ENCODE data around the gene FBXO7.

The FBXO7 gene

DNA sequence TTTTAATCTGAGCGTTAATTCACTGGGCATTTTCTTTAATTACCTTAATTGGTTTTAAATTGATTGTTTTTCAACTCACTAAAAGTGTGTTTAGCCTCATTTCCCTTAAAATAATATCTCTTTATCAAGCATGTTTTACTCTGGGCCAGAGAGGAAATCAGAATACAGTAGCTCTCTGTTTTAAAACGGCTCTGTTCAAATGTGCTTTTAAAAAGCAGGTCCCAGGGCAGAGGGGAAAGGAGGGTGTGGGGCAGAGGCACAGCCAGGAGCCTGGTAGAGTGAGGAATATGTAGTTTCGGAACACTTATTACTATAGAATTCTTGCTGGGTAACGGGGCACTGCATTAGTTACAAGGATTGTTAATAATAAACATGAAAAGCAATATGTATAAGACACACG, 47.6 kb downstream of the FBXO7 start:
- Histone ChIP-seq H3K27ac (ENCODE audit: low read depth, low read length) (no peak overlapping the region), H4K8ac (ENCODE audit: low read depth, low read length) (no peak overlapping the region), H3K56ac (ENCODE audit: low read length) (no peak overlapping the region), H3K9ac (ENCODE audit: low read length) (no peak overlapping the region), H3K18ac (ENCODE audit: low read length) (no peak overlapping the region), H3K79me2 (ENCODE audit: control insufficient read depth, insufficient read depth, low read length) (no peaks in the 10 kb centered on the region), H3K4me1 (ENCODE audit: control insufficient read depth, low read depth, low read length) (no peaks in the 10 kb centered on the region), H2BK120ac (ENCODE audit: low read depth, low read length) (no peak overlapping the region), H4K5ac (ENCODE audit: low read length) (no peak overlapping the region), H2BK15ac (replicated peaks; ENCODE audit: low read depth) (no peak overlapping the region), H3K79me1 (ENCODE audit: low read length) (no peaks in the 10 kb centered on the region), H3K4ac (ENCODE audit: low read depth, low read length) (no peak overlapping the region), H3K4me2 (ENCODE audit: low read length) (no peak overlapping the region), H3K23ac (ENCODE audit: low read length) (no peak overlapping the region), H2BK5ac (ENCODE audit: low read length) (no peak overlapping the region), H3K4me3 (ENCODE audit: low read length) (no peak overlapping the region), H2AK5ac (ENCODE audit: low read length) (no peak overlapping the region), H3K27me3 (ENCODE audit: insufficient read depth, low read length, poor library complexity) (no peaks in the 10 kb centered on the region), H3K36me3 (ENCODE audit: control insufficient read depth, insufficient read depth, low read length) (no peaks in the 10 kb centered on the region)
- WGBS (ENCODE audit: extremely low coverage, insufficient coverage, low lambda C conversion rate), result no CpG with 5 or more reads among the region's 5 CpGs
- DNase-seq, result no peak

DNA sequence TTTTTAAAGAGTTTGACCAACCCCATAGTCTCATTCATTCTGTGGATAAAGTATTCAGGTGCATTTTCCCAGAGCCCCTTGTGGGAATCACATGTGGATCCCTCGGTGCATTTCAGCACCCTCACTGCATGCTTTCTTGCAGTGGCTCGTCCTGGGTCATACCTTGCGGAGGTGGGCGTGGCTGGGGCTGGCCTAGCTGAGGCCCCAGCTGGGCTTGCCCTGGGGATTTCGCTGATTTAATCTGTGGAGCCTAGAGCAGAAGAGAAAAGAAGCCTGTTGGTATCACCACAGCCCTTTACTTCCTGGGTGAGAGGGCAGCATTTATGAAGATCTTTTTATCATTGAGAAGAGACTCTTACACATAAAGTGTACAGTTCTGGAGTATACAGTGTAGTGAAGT, 53.1 kb downstream of the FBXO7 start:
- no peak overlapping the region for H3K4me3 ChIP-seq (ENCODE audit: low read length)
- no peak overlapping the region for H2BK15ac ChIP-seq (replicated peaks; ENCODE audit: low read depth)
- no peaks in the 10 kb centered on the region for H3K79me2 ChIP-seq (ENCODE audit: control insufficient read depth, insufficient read depth, low read length)
- no peak overlapping the region for H2AK5ac ChIP-seq (ENCODE audit: low read length)
- no CpG with 5 or more reads among the region's 5 CpGs for WGBS (ENCODE audit: extremely low coverage, insufficient coverage, low lambda C conversion rate)
- no peak overlapping the region for H3K9ac ChIP-seq (ENCODE audit: low read length)
- H3K27ac ChIP-seq (ENCODE audit: low read depth, low read length), result no peak overlapping the region
- no peaks in the 10 kb centered on the region for H3K36me3 ChIP-seq (ENCODE audit: control insufficient read depth, insufficient read depth, low read length)
- H2BK120ac ChIP-seq (ENCODE audit: low read depth, low read length), result no peak overlapping the region
- H3K56ac ChIP-seq (ENCODE audit: low read length), result no peak overlapping the region
- no peak overlapping the region for H4K8ac ChIP-seq (ENCODE audit: low read depth, low read length)
- H2BK5ac ChIP-seq (ENCODE audit: low read length), result no peak overlapping the region
- no peaks in the 10 kb centered on the region for H3K4me1 ChIP-seq (ENCODE audit: control insufficient read depth, low read depth, low read length)
- no peak overlapping the region for H4K5ac ChIP-seq (ENCODE audit: low read length)
- H3K4me2 ChIP-seq (ENCODE audit: low read length), result no peak overlapping the region
- H3K18ac ChIP-seq (ENCODE audit: low read length), result no peak overlapping the region
- peak; percentile 14 for DNase-seq
- H3K23ac ChIP-seq (ENCODE audit: low read length), result no peak overlapping the region
- H3K79me1 ChIP-seq (ENCODE audit: low read length), result no peaks in the 10 kb centered on the region
- H3K27me3 ChIP-seq (ENCODE audit: insufficient read depth, low read length, poor library complexity), result no peaks in the 10 kb centered on the region
- H3K4ac ChIP-seq (ENCODE audit: low read depth, low read length), result no peak overlapping the region

DNA sequence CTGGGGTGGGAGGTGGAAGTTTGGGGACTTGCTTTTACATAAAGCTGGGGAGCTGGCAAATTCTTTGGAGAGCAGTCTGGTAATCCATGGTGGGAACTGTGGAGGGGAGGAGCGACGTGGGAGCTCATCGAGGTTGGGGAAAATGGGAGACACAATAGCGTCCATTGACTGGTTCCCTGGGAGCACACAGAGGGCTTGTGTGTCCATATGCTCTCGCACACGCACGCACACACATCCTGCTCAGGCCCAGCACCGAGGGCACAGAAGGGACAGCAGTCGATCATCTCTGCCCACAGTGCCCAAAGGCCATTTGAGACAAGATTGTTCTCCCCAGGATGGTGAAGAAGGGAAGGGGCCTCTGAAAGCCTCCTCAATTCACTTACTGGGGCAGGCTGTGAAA, 53.7 kb downstream of the FBXO7 start:
- Histone ChIP-seq H3K23ac (ENCODE audit: low read length) (no peak overlapping the region), H4K8ac (ENCODE audit: low read depth, low read length) (no peak overlapping the region), H3K27me3 (ENCODE audit: insufficient read depth, low read length, poor library complexity) (no peaks in the 10 kb centered on the region), H2AK5ac (ENCODE audit: low read length) (no peak overlapping the region), H3K56ac (ENCODE audit: low read length) (no peak overlapping the region), H3K18ac (ENCODE audit: low read length) (no peak overlapping the region), H3K79me2 (ENCODE audit: control insufficient read depth, insufficient read depth, low read length) (no peaks in the 10 kb centered on the region), H3K4ac (ENCODE audit: low read depth, low read length) (no peak overlapping the region), H2BK5ac (ENCODE audit: low read length) (no peak overlapping the region), H3K4me2 (ENCODE audit: low read length) (no peak overlapping the region), H2BK120ac (ENCODE audit: low read depth, low read length) (no peak overlapping the region), H4K5ac (ENCODE audit: low read length) (no peak overlapping the region), H3K36me3 (ENCODE audit: control insufficient read depth, insufficient read depth, low read length) (no peaks in the 10 kb centered on the region), H3K79me1 (ENCODE audit: low read length) (no peaks in the 10 kb centered on the region), H3K9ac (ENCODE audit: low read length) (no peak overlapping the region), H3K27ac (ENCODE audit: low read depth, low read length) (no peak overlapping the region), H2BK15ac (replicated peaks; ENCODE audit: low read depth) (no peak overlapping the region), H3K4me1 (ENCODE audit: control insufficient read depth, low read depth, low read length) (no peaks in the 10 kb centered on the region), H3K4me3 (ENCODE audit: low read length) (no peak overlapping the region)
- DNase-seq, result no peak
- no CpG with 5 or more reads among the region's 9 CpGs for WGBS (ENCODE audit: extremely low coverage, insufficient coverage, low lambda C conversion rate)

DNA sequence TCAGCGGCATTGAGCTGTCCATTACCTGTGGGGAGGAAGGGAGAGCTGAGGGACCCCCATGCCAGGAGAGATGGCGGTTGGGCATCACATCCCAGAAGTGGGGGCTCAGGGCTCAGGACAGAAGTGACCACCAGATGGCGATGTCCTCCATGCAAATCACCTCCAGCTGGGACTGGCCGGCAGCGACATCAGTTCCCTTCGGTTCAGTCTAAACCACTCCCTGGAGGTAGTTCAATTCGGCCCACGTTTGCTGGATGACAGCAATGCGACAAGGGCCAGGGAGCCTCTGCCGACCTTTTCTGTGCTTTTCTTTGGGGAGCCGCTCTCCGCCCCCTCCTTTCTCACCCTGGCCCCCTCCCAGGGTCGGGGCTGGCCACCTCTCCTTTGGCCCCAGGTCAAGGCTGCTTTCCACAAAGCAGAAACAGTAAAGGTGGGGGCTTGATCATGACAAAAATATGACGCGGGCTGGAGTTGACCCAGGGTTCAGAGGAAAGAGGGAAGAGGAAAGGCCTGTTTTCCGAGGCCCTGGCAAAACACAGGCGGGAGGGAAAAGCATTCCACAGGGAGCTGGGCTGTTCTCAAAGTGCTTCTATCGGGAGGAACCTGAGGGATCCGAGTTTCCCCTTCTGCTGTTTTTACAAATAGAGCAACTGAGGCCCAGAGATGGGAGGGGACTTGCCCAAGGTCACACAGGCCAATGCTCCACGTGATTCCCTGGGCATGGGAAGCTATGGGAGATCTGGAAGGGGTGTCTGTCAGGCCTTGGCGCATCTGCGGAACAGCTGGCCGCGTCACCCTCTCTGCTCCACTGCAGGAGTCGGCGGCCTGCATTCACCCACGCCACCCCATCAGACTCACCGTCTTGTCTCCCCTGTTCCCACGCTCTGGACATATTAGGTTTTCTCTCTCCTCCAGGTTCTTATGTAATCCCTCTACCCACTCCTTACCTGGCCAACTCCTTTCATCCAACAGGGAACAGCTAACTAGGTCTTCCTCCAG, 54.7 kb downstream of the FBXO7 start:
- Histone ChIP-seq H3K36me3 (ENCODE audit: control insufficient read depth, insufficient read depth, low read length) (no peaks in the 10 kb centered on the region), H2BK120ac (ENCODE audit: low read depth, low read length) (no peak overlapping the region), H3K4ac (ENCODE audit: low read depth, low read length) (no peak overlapping the region), H2BK15ac (replicated peaks; ENCODE audit: low read depth) (no peak overlapping the region), H3K4me2 (ENCODE audit: low read length) (no peak overlapping the region), H3K56ac (ENCODE audit: low read length) (no peak overlapping the region), H3K27ac (ENCODE audit: low read depth, low read length) (no peak overlapping the region), H4K8ac (ENCODE audit: low read depth, low read length) (no peak overlapping the region), H3K4me3 (ENCODE audit: low read length) (no peak overlapping the region), H3K9ac (ENCODE audit: low read length) (no peak overlapping the region), H3K18ac (ENCODE audit: low read length) (no peak overlapping the region), H3K79me2 (ENCODE audit: control insufficient read depth, insufficient read depth, low read length) (no peaks in the 10 kb centered on the region), H3K4me1 (ENCODE audit: control insufficient read depth, low read depth, low read length) (no peaks in the 10 kb centered on the region), H3K23ac (ENCODE audit: low read length) (no peak overlapping the region), H3K79me1 (ENCODE audit: low read length) (no peaks in the 10 kb centered on the region), H2AK5ac (ENCODE audit: low read length) (no peak overlapping the region), H3K27me3 (ENCODE audit: insufficient read depth, low read length, poor library complexity) (no peaks in the 10 kb centered on the region), H4K5ac (ENCODE audit: low read length) (no peak overlapping the region), H2BK5ac (ENCODE audit: low read length) (no peak overlapping the region)
- DNase-seq, result peak; percentile 86
- no CpG with 5 or more reads among the region's 29 CpGs for WGBS (ENCODE audit: extremely low coverage, insufficient coverage, low lambda C conversion rate)

DNA sequence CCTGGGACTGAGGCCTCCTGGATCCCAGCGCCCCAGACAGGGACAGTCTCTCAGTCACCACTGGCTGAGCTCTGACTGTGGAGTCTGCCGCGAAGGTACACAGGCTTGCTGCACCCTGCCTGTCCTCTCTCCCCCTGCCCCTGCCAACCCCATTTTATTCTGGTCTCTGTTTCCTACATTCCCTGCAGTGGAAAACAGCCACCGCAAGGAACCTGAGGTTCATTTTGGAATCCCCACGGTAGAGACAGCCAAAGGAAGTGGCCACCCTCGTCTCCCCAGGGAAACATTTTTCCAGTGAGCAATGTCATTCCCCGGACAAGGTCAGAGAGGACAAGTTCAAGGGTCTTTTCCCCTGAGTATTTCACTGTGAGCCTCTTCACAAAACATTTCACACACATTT, 56.6 kb downstream of the FBXO7 start:
- Histone ChIP-seq H2BK5ac (ENCODE audit: low read length) (no peak overlapping the region), H4K8ac (ENCODE audit: low read depth, low read length) (no peak overlapping the region), H3K4me2 (ENCODE audit: low read length) (no peak overlapping the region), H3K27me3 (ENCODE audit: insufficient read depth, low read length, poor library complexity) (no peaks in the 10 kb centered on the region), H3K36me3 (ENCODE audit: control insufficient read depth, insufficient read depth, low read length) (no peaks in the 10 kb centered on the region), H4K5ac (ENCODE audit: low read length) (no peak overlapping the region), H3K4ac (ENCODE audit: low read depth, low read length) (no peak overlapping the region), H3K23ac (ENCODE audit: low read length) (no peak overlapping the region), H3K27ac (ENCODE audit: low read depth, low read length) (no peak overlapping the region), H2BK15ac (replicated peaks; ENCODE audit: low read depth) (no peak overlapping the region), H3K18ac (ENCODE audit: low read length) (no peak overlapping the region), H2AK5ac (ENCODE audit: low read length) (no peak overlapping the region), H3K4me3 (ENCODE audit: low read length) (no peak overlapping the region), H3K56ac (ENCODE audit: low read length) (no peak overlapping the region), H3K9ac (ENCODE audit: low read length) (no peak overlapping the region), H3K79me1 (ENCODE audit: low read length) (no peaks in the 10 kb centered on the region), H3K79me2 (ENCODE audit: control insufficient read depth, insufficient read depth, low read length) (no peaks in the 10 kb centered on the region), H2BK120ac (ENCODE audit: low read depth, low read length) (no peak overlapping the region), H3K4me1 (ENCODE audit: control insufficient read depth, low read depth, low read length) (no peaks in the 10 kb centered on the region)
- no CpG with 5 or more reads among the region's 7 CpGs for WGBS (ENCODE audit: extremely low coverage, insufficient coverage, low lambda C conversion rate)
- no peak for DNase-seq
